Endothelial cell of hepatic sinusoid (primary cell): ENCODE data around the gene BAX.

ENCODE experiments used
- in situ Hi-C: cut with HindIII; loops from 2 replicates; pipeline ENCODE4 v1.10.0; 2017; ENCODE audit warnings: low sequenced_read_pairs

The BAX gene

GRCh38 chr19:48970923-48971395 lies 16.3 kb downstream of the BAX start:
- in situ Hi-C loops = loop anchor here (25.0 kb wide), 1 partner anchor 334 kb away; the partner anchor contains the start of genes CA11 and DBP

- in situ Hi-C loops = loop anchor here (5.0 kb wide), 1 partner anchor 64 kb away; no protein-coding TSS in a partner anchor
Measured at GRCh38 chr19:48975947-48976847, 21.5 kb downstream of the BAX start.

GRCh38 chr19:48977061-48977460 lies 22.4 kb downstream of the BAX start:
- in situ Hi-C loops = loop anchor here (5.0 kb wide), 1 partner anchor 65 kb away; no protein-coding TSS in a partner anchor

GRCh38 chr19:48982280-48982679 lies 27.6 kb downstream of the BAX start:
- in situ Hi-C loops = loop anchor here (10.0 kb wide), 1 partner anchor 213 kb away; no protein-coding TSS in a partner anchor

DNA sequence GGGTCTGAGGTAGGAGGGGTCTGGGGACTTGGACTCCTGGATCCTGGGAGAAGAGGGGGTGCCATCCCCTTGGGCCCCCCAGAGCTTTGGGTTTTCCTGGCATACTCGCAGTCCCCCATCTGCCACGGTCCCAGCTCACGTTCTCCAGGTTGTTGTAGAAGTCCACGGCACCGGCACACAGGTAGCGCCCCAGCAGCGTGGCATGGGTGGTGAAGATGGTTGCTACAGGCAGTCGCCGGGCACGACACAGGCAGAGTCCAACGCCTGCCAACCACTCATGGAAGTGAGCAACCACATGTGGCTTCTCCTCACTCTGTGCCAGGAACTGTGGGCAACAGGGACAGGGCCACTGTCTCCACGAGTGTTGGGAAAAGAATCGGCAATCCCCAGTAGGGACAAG lies 31.0 kb downstream of the BAX start:
- in situ Hi-C loops = loop anchor here (5.0 to 10.0 kb wide), 2 partner anchors 188 to 209 kb away; no protein-coding TSS in a partner anchor

- in situ Hi-C loops = loop anchor here (5.0 to 10.0 kb wide), 2 partner anchors 189 to 209 kb away; no protein-coding TSS in a partner anchor
Measured at GRCh38 chr19:48986211-48986610, 31.5 kb downstream of the BAX start.

GRCh38 chr19:48987323-48987722 lies 32.6 kb downstream of the BAX start:
- in situ Hi-C loops = loop anchor here (5.0 to 10.0 kb wide), 2 partner anchors 190 to 207 kb away; no protein-coding TSS in a partner anchor

- in situ Hi-C loops = loop anchor here (5.0 to 10.0 kb wide), 2 partner anchors 191 to 207 kb away; no protein-coding TSS in a partner anchor
Measured at GRCh38 chr19:48988286-48988685, 33.6 kb downstream of the BAX start.

DNA sequence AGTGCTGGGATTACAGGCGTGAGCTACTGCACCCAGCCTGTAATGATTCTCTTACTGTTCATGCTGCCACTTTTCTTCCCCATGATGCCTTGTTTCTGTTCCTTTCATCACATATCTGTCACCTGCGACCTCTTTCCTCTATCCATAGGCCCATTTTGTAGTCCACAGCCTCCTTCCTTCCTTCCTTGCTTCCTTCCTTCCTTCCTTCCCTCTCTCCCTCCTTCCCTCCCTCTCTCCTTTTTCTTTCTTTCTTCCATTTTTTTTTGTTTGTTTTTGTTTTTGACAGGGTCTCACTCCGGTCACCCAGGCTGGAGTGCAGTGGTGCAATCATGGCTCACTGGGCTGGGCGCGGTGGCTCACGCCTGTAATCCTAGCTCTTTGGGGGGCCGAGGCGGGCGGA lies 34.2 kb downstream of the BAX start:
- in situ Hi-C loops = loop anchor here (5.0 to 10.0 kb wide), 2 partner anchors 192 to 206 kb away; no protein-coding TSS in a partner anchor

DNA sequence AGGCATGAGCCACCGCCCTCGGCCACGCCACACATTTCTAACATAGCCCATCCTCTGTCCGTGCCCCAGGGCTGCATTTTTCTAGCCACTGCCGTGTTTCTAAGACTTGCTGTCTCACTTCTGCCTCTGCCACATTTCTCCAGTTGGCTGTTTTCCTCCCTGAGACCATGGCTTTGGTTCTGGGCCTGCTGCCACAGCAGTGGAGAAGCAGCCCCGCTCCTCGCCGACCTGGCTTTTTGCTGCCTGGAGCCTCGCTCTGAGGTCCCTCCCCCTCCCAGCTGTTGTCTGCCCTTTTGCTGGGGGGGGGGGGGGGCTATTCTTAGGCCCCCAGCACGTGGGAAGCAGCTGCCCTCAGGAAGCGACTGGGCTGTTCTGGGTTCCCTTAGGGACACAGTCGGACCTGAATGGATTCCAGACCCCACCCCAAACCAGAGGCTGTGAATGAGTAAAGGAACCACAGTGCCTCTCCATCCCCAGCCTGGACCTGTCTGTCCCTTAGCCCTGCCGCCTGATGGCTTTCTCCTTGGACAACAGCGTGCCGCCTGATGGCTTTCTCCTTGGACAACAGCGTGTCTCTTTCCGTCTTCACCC lies 35.1 kb downstream of the BAX start:
- in situ Hi-C loops = loop anchor here (5.0 to 10.0 kb wide), 2 partner anchors 192 to 205 kb away; no protein-coding TSS in a partner anchor

DNA sequence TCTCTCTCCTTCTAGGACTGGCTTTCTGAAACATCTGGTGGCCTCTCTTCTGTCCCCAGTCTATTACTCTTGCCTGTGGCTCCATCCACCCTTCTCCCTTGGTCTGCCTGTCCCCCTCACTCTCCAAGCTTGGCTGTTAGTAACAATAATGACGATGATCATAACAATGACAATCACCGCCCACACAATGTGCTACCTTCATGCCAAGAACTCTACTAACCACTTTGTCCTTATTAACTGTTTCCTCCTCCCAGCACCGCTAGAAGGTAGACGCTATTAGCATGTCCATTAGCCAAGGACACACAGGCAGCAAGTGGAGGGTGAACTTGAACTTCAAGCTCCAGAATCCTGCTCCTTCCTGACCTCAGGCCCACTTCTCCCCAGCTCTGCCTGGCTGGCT lies 35.7 kb downstream of the BAX start:
- in situ Hi-C loops = no loop called here

- in situ Hi-C loops = no loop called here
Measured at GRCh38 chr19:48991011-48991609, 36.4 kb downstream of the BAX start.

DNA sequence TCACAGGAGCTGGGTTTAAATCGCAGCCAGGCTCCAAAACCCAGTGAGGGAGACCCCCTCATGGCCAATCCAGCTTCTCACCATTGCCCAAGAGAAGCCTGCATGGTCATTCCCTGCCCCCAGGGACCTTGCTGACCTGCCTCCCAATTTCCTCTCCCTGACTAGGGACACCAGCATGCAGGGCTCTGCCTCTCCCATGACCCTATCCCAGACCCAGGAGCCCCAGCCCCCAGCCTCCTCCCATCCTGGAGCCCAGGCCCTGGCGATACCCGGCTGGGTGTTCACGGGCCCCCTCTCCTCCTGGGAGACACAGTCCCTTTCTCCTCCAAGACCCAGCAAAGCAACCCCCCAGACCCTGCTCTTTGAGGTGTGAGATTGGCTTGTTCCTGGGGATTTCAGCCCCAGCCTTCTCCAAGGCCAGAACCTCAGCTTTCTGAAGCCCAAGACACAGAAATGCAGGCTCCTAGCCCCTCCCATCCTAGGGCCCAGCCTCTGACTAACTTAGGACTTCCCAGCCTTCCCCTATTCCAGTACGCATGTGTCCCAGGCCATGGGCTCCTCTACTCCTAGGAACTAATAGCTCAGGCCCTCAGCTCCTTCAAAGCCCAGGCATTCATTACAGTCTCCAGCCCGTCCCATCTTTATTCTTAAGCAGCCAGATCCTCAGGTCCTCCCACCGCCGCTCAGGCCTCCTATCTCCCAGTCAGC lies 37.4 kb downstream of the BAX start:
- in situ Hi-C loops = no loop called here

DNA sequence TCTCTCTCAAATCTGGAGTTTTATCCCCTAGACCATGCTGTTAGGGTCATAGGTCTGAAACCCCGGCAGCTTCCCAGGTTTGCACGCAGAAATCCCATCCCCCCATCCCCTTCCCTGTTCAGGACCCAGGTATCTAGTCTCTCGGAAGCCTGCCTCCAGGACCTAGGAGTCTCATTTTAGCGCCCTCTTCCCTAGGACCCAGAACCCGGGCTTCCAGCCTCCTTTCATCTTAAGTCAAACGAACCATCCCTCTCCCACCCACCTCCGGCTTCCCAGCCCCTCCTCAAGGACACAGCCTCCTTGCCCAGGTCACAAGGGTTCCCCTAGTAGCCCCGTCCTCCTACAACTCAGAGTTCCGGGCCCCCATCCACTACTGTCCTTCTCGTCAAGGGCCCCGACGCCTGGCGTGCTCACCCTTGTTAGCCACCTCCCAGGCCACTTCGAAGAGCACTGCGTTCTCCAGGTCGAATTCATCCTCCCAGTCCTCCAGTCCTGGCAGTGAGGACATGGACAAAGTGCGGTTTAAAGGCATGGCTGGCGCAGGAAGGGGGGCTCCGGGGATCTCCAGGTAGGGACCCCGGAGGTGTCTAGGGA lies 38.0 kb downstream of the BAX start:
- in situ Hi-C loops = no loop called here

- in situ Hi-C loops = no loop called here
Measured at GRCh38 chr19:48993175-48994034, 38.7 kb downstream of the BAX start, which contains the start of the genes GYS1 and RUVBL2. Gene GYS1 (minus strand): TSS chr19:48993309. CDS start chr19:48993112, 197 bp downstream. Gene RUVBL2 (plus strand): TSS chr19:48993887. CDS start chr19:48993912, 25 bp downstream.

GRCh38 chr19:48994035-48994386 lies 39.3 kb downstream of the BAX start:
- in situ Hi-C loops = no loop called here

DNA sequence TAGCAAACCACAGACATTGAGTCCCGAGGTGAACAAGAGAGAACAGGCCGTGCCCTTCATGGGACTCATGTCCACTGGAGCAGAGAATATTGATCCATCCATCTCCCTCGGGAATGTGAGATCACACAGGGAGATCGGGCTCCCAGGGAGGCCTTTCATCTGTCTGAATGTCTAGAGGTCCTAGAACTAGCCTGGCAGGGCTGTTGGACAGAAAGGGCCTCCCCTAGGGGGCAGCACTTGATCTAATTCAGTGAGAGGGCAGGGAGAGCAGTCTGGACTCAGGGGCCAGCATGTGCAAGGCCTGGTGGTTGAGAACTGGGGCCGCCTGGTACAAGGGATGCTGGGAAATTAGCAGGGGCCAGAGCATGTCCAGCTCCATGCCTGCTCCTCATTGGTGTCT lies 43.3 kb downstream of the BAX start:
- in situ Hi-C loops = no loop called here

- in situ Hi-C loops = no loop called here
Measured at GRCh38 chr19:48999481-49000325, 45.0 kb downstream of the BAX start.
